NB4 (cell line): Measurements from ENCODE around the gene WSCD2.
"Not testable (repeated sequence)": the region's sequence is repeated elsewhere in the genome, so short reads cannot be mapped to it uniquely, and the experiment has no call there.

Experiments
- DNase-seq: peaks from one replicate; pipeline ENCODE4 v3.0.0; 2010; ENCODE audit warnings: low read depth
- H3K4me3 ChIP-seq: one replicate; pipeline ENCODE4 v1.5.1; 2011; ENCODE audit warnings: mild to moderate bottlenecking, low read depth, low read length, moderate library complexity
- MAX ChIP-seq: IDR thresholded peaks from 2 replicates; pipeline ENCODE4 v1.6.1; 2011; ENCODE audit warnings: low read depth, low read length
- MYC ChIP-seq: IDR thresholded peaks from 2 replicates; pipeline ENCODE4 v1.6.1; 2011; ENCODE audit warnings: low read depth, low read length
- POLR2A ChIP-seq: IDR thresholded peaks from 2 replicates; pipeline ENCODE4 v1.6.1; 2011; ENCODE audit warnings: mild to moderate bottlenecking; ENCODE audit not compliant: insufficient read length; ENCODE audit errors: extremely low read depth
- TF ChIP-seq, protein P1 (sequence below): IDR thresholded peaks from one replicate; pipeline ENCODE4 v1.5.1; 2012; ENCODE audit warnings: low read depth, low read length

Gene WSCD2

GRCh38 chr12:108210001-108210400 lies 80.9 kb downstream of the WSCD2 start:
- TF ChIP-seq MYC = no peak
- no peak for TF ChIP-seq MAX
- TF ChIP-seq, protein P1, sequence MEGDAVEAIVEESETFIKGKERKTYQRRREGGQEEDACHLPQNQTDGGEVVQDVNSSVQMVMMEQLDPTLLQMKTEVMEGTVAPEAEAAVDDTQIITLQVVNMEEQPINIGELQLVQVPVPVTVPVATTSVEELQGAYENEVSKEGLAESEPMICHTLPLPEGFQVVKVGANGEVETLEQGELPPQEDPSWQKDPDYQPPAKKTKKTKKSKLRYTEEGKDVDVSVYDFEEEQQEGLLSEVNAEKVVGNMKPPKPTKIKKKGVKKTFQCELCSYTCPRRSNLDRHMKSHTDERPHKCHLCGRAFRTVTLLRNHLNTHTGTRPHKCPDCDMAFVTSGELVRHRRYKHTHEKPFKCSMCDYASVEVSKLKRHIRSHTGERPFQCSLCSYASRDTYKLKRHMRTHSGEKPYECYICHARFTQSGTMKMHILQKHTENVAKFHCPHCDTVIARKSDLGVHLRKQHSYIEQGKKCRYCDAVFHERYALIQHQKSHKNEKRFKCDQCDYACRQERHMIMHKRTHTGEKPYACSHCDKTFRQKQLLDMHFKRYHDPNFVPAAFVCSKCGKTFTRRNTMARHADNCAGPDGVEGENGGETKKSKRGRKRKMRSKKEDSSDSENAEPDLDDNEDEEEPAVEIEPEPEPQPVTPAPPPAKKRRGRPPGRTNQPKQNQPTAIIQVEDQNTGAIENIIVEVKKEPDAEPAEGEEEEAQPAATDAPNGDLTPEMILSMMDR = no peak
- no peak for TF ChIP-seq POLR2A
- no peak for DNase-seq
- no peak overlapping the region for H3K4me3 ChIP-seq

- TF ChIP-seq MAX = no peak
- no peak for TF ChIP-seq POLR2A
- TF ChIP-seq, protein P1 = no peak
- TF ChIP-seq MYC = no peak
- no peak overlapping the region for H3K4me3 ChIP-seq
- DNase-seq = no peak
Observed at GRCh38 chr12:108211157-108211556, 82.1 kb downstream of the WSCD2 start.

GRCh38 chr12:108213871-108214445 lies 84.9 kb downstream of the WSCD2 start:
- no peak for DNase-seq
- TF ChIP-seq MAX = no peak
- no peak for TF ChIP-seq MYC
- H3K4me3 ChIP-seq = no peak overlapping the region

DNA sequence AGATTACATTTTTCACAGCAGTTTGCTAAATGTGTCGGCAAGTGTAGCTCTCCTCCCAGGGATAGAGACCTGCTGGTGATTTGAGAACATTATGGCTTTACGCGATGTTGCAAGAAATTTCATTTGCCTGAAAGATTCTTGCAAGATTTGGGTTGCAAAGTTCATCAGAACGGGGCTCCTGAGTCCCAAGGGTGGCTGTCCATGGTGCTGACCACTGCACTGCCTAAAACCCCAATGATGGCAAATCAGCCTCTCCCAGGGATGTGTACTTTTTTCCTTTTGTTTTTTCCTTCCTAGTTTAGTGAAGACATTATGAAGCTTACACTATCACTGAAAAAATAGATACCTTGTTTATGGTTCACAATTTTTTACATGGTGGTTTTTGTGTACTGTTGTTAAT lies 85.4 kb downstream of the WSCD2 start:
- peak; percentile 57 for DNase-seq
- no peak for TF ChIP-seq MYC
- TF ChIP-seq POLR2A = no peak
- no peak for TF ChIP-seq MAX
- TF ChIP-seq, protein P1 = no peak
- no peak overlapping the region for H3K4me3 ChIP-seq

DNA sequence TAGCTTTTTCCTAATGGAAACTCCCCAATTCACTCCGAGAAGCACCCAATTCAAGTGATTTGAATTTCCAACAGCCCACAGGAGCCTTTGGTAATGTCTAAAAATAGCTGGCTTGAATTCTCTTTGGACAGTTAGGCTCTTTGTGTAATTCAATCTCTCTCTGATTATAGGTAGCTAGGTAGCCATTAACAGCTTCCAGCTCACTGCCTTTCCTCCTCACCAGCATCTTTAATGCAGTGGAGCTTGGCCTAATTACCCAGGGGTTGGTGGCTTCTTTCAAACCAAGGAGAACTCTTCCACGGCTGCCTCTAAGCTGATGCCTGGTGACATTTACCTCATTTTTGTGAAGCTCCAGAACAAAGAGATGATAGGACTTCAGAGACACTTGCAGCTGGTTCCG lies 86.4 kb downstream of the WSCD2 start:
- TF ChIP-seq POLR2A (no peak), MAX (no peak), MYC (no peak)
- TF ChIP-seq, protein P1 = no peak
- H3K4me3 ChIP-seq = no peak overlapping the region
- no peak for DNase-seq

DNA sequence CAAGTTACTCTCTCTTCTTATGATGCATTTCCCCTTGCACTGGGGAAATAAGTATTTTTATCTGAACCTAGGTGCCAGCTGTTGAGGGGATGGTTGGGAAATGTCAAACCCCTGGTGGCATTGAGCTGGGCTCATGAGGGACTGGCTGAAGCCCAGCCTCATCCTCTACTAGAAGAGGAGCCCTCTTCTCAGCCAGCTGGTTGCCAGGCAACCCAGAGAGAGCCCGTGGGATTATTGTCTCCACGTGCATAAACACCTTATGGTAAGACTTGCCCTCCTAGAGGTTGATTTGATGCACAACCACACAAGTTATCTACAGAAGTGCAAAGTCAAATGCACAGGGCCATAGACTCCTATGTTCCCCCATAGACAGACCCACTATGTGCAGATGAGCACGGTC lies 89.8 kb downstream of the WSCD2 start:
- H3K4me3 ChIP-seq = no peak overlapping the region
- DNase-seq = no peak
- TF ChIP-seq MAX (no peak), POLR2A (no peak), MYC (no peak)
- TF ChIP-seq, protein P1 = no peak

DNA sequence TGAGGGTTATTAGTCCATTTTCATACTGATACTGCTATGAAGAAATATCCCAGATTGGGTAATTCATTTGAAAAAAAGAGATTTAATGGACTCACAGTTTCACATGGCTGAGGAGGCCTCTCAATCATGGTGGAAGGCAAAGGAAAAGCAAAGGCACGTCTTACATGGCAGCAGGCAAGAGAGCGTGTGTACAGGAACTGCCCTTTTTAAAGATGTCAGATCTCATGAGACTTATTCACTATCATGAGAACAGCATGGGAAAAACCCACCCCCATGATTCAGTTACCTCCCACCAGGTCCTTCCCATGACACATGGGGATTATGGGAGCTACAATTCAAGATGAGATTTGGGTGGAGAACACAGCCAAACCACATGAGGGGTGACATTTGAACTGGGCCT lies 96.0 kb downstream of the WSCD2 start:
- not testable (repeated sequence) for DNase-seq, H3K4me3 ChIP-seq
